Measurements from ENCODE around the gene CLIC1. TPM values are rescaled to one million over a fixed set of nuclear protein-coding genes. Genes with fewer than 3 reads are reported as not detected.

Gene CLIC1
- total RNA-seq, 2 experiments from 2014 or later = 617 to 651 TPM

DNA sequence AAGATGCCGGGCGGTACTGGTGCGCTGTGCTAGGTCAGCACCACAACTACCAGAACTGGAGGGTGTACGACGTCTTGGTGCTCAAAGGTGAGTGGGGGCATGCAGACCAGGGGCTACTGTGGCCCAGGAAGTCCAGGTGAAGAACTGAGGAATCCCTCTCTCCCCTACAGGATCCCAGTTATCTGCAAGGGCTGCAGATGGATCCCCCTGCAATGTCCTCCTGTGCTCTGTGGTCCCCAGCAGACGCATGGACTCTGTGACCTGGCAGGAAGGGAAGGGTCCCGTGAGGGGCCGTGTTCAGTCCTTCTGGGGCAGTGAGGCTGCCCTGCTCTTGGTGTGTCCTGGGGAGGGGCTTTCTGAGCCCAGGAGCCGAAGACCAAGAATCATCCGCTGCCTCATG, 28.6 kb downstream of the CLIC1 start:
- no peak for DNase-seq
- H3K4me1 Mint-ChIP-seq (ENCODE audit: low read depth) = peaks cover 26% of the 10 kb centered on the region
- ATAC-seq = no peak
- CTCF ChIA-PET = no interaction called here
- H3K27me3 Mint-ChIP-seq (ENCODE audit: low read depth) = no peaks in the 10 kb centered on the region
- no peak overlapping the region for H3K4me3 Mint-ChIP-seq
- no peak overlapping the region for H3K27ac Mint-ChIP-seq
- no peaks in the 10 kb centered on the region for H3K9me3 Mint-ChIP-seq (ENCODE audit: insufficient read depth)
- POLR2A ChIA-PET = no interaction called here
- H3K36me3 Mint-ChIP-seq (ENCODE audit: low read depth) = peaks cover 2% of the 10 kb centered on the region

DNA sequence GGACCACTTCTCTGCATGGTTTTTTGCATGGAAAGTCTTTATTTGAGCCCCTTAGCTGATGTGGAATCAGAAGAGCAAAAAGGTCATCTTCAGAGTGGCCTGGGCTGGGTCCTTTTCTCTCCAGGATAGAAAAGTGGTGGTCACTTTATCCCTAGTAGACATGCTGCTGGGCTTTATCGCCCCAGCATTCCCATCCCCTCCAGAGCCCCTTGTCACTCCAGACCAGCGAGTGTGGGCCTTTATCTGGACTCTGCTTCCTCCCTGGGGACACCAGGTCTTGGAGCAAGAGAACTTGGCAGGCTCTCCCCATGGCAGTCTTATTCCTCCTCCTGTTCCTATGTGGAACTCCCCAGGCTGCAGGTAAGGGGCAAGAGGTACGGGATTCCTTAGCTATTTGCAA, 29.7 kb downstream of the CLIC1 start, which contains the start of gene LY6G6F:
Gene LY6G6F, plus strand, starts transcription at position 268 of the 400 bp plus-strand sequence. Its CDS starts 41 bp downstream, at position 309.
- H3K36me3 Mint-ChIP-seq (ENCODE audit: low read depth) = peaks cover 4% of the 10 kb centered on the region
- H3K27me3 Mint-ChIP-seq (ENCODE audit: low read depth) = no peaks in the 10 kb centered on the region
- no peaks in the 10 kb centered on the region for H3K9me3 Mint-ChIP-seq (ENCODE audit: insufficient read depth)
- ChIA-PET POLR2A (interaction anchor here (0.7 kb wide), 1 partner anchor 34 kb away, joined by 3 read pairs; the partner anchor contains the start of gene MSH5), CTCF (no interaction called here)
- no peak within 1 kb of the TSS for H3K27ac Mint-ChIP-seq
- no peak within 1 kb of the TSS for H3K4me3 Mint-ChIP-seq
- H3K4me1 Mint-ChIP-seq (ENCODE audit: low read depth) = peaks cover 23% of the 10 kb centered on the region
- no peak for DNase-seq
- no peak for ATAC-seq

DNA sequence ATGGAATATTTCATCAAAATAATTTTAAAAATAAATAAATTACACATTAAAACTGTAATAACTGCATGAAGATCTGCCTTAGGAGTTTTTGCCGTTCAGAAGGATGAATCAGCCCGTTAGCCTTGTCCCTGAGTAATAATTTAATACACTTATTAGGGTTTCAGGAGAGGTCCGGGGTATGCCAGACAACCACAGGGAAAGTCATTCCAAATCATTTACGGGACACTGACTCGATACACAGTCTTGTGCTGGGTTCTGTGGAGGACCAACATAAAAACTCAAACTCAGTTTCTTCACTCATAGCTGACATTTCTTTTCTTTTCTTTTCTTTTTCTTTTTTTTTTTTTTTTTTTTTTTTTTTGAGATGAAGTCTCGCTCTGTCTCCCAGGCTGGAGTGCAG, 30.4 kb downstream of the CLIC1 start:
- DNase-seq (no peak), ATAC-seq (no peak)
- Mint-ChIP-seq H3K9me3 (ENCODE audit: insufficient read depth) (no peaks in the 10 kb centered on the region), H3K4me3 (no peak overlapping the region), H3K27ac (no peak overlapping the region), H3K4me1 (ENCODE audit: low read depth) (peaks cover 23% of the 10 kb centered on the region), H3K36me3 (ENCODE audit: low read depth) (peaks cover 9% of the 10 kb centered on the region), H3K27me3 (ENCODE audit: low read depth) (no peaks in the 10 kb centered on the region)
- CTCF ChIA-PET = no interaction called here
- POLR2A ChIA-PET = no interaction called here

DNA sequence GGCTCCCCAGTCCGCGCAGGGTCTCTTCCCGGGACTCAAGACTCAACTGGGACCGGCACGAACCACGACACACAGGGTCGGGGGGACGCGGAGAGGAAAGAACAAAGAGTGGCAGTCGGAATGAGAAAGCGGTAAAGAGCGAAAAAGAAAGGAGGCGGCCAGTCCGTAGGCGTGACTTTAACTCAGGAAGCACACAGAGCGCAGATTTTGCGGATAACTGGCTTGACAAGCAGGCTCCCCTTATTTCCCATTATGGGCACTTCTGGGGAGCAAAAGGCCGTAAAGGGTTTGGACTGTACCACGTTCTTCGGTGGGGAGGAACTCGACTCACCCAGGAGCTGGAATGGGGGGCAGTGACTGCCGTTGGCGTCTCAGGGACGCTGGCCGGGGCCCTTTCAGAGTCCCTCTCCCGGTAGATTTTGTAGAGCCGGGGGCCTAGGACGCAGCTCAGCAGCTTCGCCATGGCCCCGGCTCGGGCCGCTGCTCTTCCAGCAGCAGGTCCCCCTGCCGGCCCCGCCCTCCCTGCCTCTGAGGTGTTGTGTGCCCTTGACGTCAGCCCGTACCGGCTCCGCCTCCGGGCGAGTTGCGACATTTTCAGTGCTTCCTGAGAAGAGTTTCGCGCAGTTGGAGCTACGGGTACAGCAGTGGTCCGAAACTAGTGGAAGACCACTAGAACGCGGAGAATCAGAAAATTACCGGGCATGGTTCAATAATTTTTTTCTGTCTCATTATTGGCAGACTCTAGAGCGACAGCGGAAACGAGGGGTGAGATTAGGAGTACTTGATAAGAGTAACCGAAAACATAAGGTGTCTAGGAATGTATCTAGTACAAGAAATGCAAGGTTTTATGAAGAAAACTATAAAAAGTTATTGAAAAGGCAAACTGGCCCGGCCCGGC, 33.3 kb downstream of the CLIC1 start, which contains the start of gene ABHD16A:
Gene ABHD16A, minus strand, starts transcription at position 506 of the 898 bp plus-strand sequence. Its CDS starts 43 bp downstream, at position 463.
- ChIA-PET POLR2A (interaction anchor here (0.5 to 2.3 kb wide), 13 partner anchors 8 to 132 kb away, joined by 3 to 20 read pairs (median 6); partner anchors contain the start of genes APOM, C6orf47, CLIC1 and CSNK2B), CTCF (interaction anchor here (0.7 to 2.8 kb wide), 15 partner anchors 9 to 152 kb away, joined by 3 to 9 read pairs (median 4); partner anchors contain the start of genes LSM2 and LY6G5C)
- H3K36me3 Mint-ChIP-seq (ENCODE audit: low read depth) = peaks cover 21% of the 10 kb centered on the region
- no peaks in the 10 kb centered on the region for H3K9me3 Mint-ChIP-seq (ENCODE audit: insufficient read depth)
- ATAC-seq (peak; percentile 96), DNase-seq (peak; percentile 99)
- H3K4me3 Mint-ChIP-seq = peak within 1 kb of the TSS; percentile 97
- peak within 1 kb of the TSS; percentile 95 for H3K27ac Mint-ChIP-seq
- no peaks in the 10 kb centered on the region for H3K27me3 Mint-ChIP-seq (ENCODE audit: low read depth)
- peaks cover 19% of the 10 kb centered on the region for H3K4me1 Mint-ChIP-seq (ENCODE audit: low read depth)

DNA sequence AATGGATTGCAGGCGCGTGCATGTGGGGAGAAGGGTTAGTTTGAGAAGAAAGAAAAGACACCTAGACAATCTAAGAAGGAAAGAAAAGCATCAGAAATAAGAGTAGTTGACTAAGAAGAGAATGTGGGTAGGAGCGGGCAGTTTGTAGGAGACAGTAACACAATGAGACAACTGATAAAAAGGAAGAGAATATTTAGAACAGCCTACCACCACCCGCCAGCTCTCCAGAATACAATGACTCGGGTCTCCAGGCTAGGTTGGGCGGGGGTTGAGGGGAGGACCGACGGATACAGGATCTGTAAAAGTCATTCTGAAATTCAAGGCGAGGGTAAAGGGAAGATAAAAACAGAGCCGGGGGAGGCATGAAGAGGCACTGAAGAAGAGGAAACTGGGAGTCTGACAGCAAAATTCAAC, 33.9 kb downstream of the CLIC1 start:
- Mint-ChIP-seq H3K4me1 (ENCODE audit: low read depth) (peaks cover 24% of the 10 kb centered on the region), H3K4me3 (peak overlapping the region; percentile 97), H3K9me3 (ENCODE audit: insufficient read depth) (no peaks in the 10 kb centered on the region), H3K36me3 (ENCODE audit: low read depth) (peaks cover 26% of the 10 kb centered on the region), H3K27me3 (ENCODE audit: low read depth) (no peaks in the 10 kb centered on the region), H3K27ac (peak overlapping the region; percentile 95)
- CTCF ChIA-PET = interaction anchor here (1.1 to 2.8 kb wide), 8 partner anchors 10 to 151 kb away, joined by 3 to 9 read pairs (median 6); no protein-coding TSS in a partner anchor
- ATAC-seq (peak; percentile 2), DNase-seq (peak; percentile 44)
- POLR2A ChIA-PET = interaction anchor here (0.7 to 2.3 kb wide), 9 partner anchors 11 to 161 kb away, joined by 3 to 20 read pairs (median 6); partner anchors contain the start of genes APOM, C6orf47, CLIC1 and CSNK2B

DNA sequence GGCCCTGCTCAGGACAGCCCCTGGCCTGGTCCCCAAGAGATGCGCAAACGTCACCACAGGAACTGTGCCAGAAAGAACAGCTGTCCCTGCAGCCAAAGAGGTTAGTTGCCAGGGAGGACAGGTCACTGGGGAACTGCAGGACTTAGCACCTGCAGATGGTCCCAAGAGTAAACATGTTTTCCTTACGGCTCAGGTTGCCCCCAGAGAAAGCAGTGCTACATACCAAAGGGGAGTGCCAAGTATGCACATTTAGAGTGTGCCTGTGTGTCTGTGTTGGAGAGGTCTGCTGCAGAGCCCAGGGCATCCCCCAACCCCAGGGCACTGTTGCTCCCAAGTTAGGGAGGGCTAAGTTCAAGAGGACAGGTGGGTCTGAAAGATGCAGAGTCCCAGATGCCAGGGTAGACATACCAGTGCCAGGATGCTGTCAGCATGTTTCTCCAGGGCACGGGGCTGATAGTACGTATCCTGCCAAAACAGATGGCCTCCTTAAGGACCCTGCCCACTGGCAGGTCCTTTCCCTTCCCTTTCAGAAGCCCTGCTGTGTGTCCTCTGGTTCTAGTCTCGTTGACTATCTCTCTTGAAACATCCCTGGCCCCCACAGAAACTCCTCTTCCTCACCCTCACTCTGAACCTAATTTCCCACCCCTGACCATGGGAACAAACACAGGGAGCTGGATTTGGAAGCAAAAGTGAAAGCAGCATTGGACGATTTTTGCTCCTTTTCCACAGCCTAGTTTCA, 34.5 kb downstream of the CLIC1 start:
- ChIA-PET POLR2A (interaction anchor here (0.7 to 2.3 kb wide), 5 partner anchors 34 to 160 kb away, joined by 3 to 20 read pairs (median 8); partner anchors contain the start of genes CLIC1, CSNK2B, DDX39B and GPANK1), CTCF (interaction anchor here (2.8 kb wide), 1 partner anchor 11 kb away, joined by 9 read pairs; no protein-coding TSS in a partner anchor)
- peak overlapping the region; percentile 95 for H3K27ac Mint-ChIP-seq
- H3K36me3 Mint-ChIP-seq (ENCODE audit: low read depth) = peaks cover 31% of the 10 kb centered on the region
- H3K4me1 Mint-ChIP-seq (ENCODE audit: low read depth) = peaks cover 25% of the 10 kb centered on the region
- H3K27me3 Mint-ChIP-seq (ENCODE audit: low read depth) = no peaks in the 10 kb centered on the region
- H3K9me3 Mint-ChIP-seq (ENCODE audit: insufficient read depth) = no peaks in the 10 kb centered on the region
- H3K4me3 Mint-ChIP-seq = peak overlapping the region; percentile 97
- DNase-seq (no peak), ATAC-seq (no peak)

DNA sequence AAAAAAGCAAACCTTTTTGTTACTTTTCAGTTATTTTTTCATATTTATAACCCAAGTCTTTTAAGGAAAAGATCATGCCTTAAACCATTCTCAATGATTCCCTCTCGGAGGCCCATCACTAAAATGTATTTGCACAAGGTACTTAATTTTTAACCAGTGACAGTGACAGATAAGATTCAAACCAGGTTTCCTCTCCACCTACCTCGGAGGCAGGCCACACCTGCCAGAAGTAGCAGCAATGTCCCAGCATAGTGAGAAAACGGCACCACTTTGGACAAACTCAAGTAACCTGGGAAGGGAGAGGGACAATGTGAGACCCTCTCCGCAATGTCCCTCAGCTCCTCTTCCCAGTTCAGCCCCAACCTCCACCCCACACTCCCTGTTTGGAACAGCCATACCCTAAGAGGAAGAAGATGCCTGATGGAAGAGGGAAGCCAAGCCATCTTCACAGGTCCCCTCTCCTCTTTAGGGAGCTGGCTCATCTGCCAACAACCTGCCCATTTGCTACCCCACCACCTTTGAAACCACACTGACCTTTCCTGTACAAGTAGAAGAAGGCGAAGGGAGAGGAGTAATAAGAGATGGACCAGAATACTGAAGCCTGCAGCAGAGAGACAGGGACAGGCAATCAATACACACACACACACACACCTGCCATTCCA, 35.5 kb downstream of the CLIC1 start:
- CTCF ChIA-PET = interaction anchor here (2.2 kb wide), 1 partner anchor 69 kb away, joined by 5 read pairs; no protein-coding TSS in a partner anchor
- Mint-ChIP-seq H3K9me3 (ENCODE audit: insufficient read depth) (no peaks in the 10 kb centered on the region), H3K4me3 (peak overlapping the region; percentile 97), H3K36me3 (ENCODE audit: low read depth) (peaks cover 34% of the 10 kb centered on the region), H3K27ac (peak overlapping the region; percentile 58), H3K27me3 (ENCODE audit: low read depth) (no peaks in the 10 kb centered on the region), H3K4me1 (ENCODE audit: low read depth) (peaks cover 25% of the 10 kb centered on the region)
- no peak for DNase-seq
- no peak for ATAC-seq
- POLR2A ChIA-PET = no interaction called here

DNA sequence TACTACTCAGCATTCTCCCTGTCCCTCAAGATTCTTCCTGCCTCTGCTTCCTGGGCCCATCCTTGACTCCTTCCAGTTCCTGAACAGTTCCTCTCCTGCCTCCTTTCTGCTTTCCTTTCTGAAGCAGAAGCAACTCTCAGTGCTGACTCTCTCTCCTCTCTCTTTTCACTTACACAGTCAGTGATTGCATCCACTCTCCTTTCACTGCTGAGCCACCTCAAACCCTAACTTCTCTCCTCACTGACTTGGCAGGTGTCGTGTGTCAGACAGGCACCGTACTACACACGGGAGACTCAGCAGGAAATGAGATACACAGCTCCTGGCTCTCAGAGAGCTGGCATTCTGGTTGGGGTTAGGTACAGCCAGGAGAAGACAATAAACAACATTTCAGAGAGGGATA, 38.8 kb downstream of the CLIC1 start:
- ChIA-PET CTCF (interaction anchor here (1.0 kb wide), 1 partner anchor 32 kb away, joined by 3 read pairs; no protein-coding TSS in a partner anchor), POLR2A (no interaction called here)
- Mint-ChIP-seq H3K4me3 (no peak overlapping the region), H3K27ac (peak overlapping the region; percentile 31), H3K27me3 (ENCODE audit: low read depth) (no peaks in the 10 kb centered on the region), H3K36me3 (ENCODE audit: low read depth) (peaks cover 47% of the 10 kb centered on the region), H3K4me1 (ENCODE audit: low read depth) (peaks cover 19% of the 10 kb centered on the region), H3K9me3 (ENCODE audit: insufficient read depth) (no peaks in the 10 kb centered on the region)
- DNase-seq (no peak), ATAC-seq (no peak)

DNA sequence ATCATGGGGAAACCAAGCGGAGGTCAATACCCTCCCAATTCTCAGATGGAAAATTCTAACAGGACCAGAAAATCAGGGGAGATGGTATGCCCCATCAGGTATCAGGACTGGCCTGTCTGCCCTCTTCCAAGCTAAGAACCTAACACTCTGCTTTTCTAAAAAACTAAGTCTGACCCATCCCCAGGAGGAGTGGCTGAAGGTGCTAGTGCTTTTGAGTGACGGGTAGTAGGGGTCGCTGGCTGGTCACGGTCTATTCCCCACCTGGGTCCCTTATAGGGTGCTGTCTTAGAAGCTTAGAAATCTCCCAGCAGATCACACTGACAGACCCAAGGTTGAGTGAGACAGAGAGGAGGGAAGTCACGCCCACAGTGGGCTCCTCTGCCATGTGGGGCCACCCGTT, 42.8 kb downstream of the CLIC1 start:
- Mint-ChIP-seq H3K4me3 (no peak overlapping the region), H3K9me3 (ENCODE audit: insufficient read depth) (no peaks in the 10 kb centered on the region), H3K36me3 (ENCODE audit: low read depth) (peaks cover 48% of the 10 kb centered on the region), H3K4me1 (ENCODE audit: low read depth) (peaks cover 10% of the 10 kb centered on the region), H3K27ac (no peak overlapping the region), H3K27me3 (ENCODE audit: low read depth) (no peaks in the 10 kb centered on the region)
- ATAC-seq (no peak), DNase-seq (no peak)
- ChIA-PET POLR2A (interaction anchor here (0.7 to 2.1 kb wide), 3 partner anchors 25 to 46 kb away, joined by 3 to 7 read pairs (median 5); partner anchors contain the start of genes GPANK1 and MSH5), CTCF (interaction anchor here (1.5 to 3.5 kb wide), 3 partner anchors 10 to 137 kb away, joined by 3 to 7 read pairs (median 5); partner anchors contain the start of gene ABHD16A)

DNA sequence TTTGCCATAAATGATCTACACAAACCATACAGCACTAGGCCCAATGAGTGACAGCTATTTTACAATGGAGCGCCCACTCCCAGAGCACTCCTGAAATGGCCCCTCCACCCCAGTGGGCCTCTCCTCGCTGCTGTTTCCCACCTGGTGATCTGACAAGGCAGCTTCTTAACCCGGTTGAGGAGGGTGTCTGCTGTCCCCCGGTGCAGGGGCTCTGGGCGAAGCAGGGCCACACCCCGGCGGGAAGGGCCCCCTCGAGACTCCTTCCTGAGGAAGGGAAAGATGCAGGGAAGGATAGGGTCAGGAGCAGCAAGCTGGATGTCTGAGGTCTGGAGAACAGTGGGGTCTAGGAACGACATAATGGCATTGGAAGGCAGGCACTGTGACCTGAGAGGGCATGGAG, 43.4 kb downstream of the CLIC1 start:
- Mint-ChIP-seq H3K4me1 (ENCODE audit: low read depth) (peaks cover 10% of the 10 kb centered on the region), H3K4me3 (no peak overlapping the region), H3K27me3 (ENCODE audit: low read depth) (no peaks in the 10 kb centered on the region), H3K9me3 (ENCODE audit: insufficient read depth) (no peaks in the 10 kb centered on the region), H3K27ac (no peak overlapping the region), H3K36me3 (ENCODE audit: low read depth) (peaks cover 47% of the 10 kb centered on the region)
- ATAC-seq (no peak), DNase-seq (no peak)
- ChIA-PET CTCF (interaction anchor here (1.5 to 3.5 kb wide), 2 partner anchors 10 to 77 kb away, joined by 3 to 7 read pairs; partner anchors contain the start of gene ABHD16A), POLR2A (no interaction called here)

DNA sequence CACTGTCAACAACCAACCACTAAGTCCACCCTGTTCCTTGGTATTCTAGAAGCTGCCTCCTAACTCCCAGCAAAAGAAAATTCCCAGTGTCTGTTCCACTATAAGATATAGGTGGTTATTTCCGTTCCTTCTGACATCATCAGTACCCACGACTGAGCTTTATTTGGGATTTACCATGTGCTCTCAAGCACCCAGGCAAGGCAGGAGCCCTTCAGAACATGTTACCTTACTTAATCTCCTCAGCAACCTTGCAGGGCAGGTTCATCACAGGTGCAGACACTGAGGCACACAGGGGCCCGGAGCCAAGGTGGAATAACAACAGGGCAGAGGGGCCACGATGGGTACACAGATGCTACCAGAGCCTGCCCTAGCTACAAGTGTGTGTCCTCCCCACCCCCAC, 44.0 kb downstream of the CLIC1 start:
- no peak for ATAC-seq
- Mint-ChIP-seq H3K36me3 (ENCODE audit: low read depth) (peaks cover 46% of the 10 kb centered on the region), H3K9me3 (ENCODE audit: insufficient read depth) (no peaks in the 10 kb centered on the region), H3K27me3 (ENCODE audit: low read depth) (no peaks in the 10 kb centered on the region), H3K27ac (no peak overlapping the region), H3K4me3 (no peak overlapping the region), H3K4me1 (ENCODE audit: low read depth) (peaks cover 5% of the 10 kb centered on the region)
- ChIA-PET POLR2A (no interaction called here), CTCF (interaction anchor here (1.5 to 3.5 kb wide), 2 partner anchors 11 to 77 kb away, joined by 3 to 7 read pairs; partner anchors contain the start of gene ABHD16A)
- DNase-seq = no peak
